ENCODE measurements around the gene MROH2B. TPM values are rescaled to one million over a fixed set of nuclear protein-coding genes. Genes with fewer than 3 reads are reported as not detected.

MROH2B gene
- 0.44 TPM for total RNA-seq (ENCODE audit: unreplicated experiment)
- long read RNA-seq: 0 reads

DNA sequence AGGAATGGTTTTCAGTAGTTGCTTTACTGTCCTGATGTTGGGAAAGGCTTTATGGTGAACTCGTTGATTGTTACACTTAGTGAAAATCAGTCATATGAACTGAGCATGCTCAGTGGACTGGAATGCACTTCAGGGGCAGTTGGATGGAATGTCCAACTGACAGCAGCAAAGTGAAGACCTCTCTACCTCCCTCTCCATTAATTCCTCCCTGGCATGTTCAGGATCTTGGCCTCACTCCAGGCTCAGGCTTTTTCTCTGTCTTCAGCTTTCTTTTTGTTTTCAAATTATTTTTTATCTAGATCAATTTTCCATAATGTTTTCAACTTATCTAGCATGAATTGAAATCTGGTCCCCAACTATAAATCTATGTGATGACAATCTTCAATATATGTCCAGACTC is at the start of gene MROH2B:
Gene MROH2B (minus strand): TSS at position 101 of the 400 bp plus-strand sequence. CDS start 490 bp downstream, outside the sequence.
- Mint-ChIP-seq H3K9me3 (ENCODE audit: unreplicated experiment) (no peaks in the 10 kb centered on the region), H3K27me3 (ENCODE audit: unreplicated experiment) (no peaks in the 10 kb centered on the region), H3K36me3 (ENCODE audit: low read depth, unreplicated experiment) (no peaks in the 10 kb centered on the region), H3K27ac (ENCODE audit: unreplicated experiment) (no peak within 1 kb of the TSS), H3K4me1 (ENCODE audit: unreplicated experiment) (no peaks in the 10 kb centered on the region), H3K4me3 (ENCODE audit: unreplicated experiment) (no peak within 1 kb of the TSS)
- TF ChIP-seq, protein P1, sequence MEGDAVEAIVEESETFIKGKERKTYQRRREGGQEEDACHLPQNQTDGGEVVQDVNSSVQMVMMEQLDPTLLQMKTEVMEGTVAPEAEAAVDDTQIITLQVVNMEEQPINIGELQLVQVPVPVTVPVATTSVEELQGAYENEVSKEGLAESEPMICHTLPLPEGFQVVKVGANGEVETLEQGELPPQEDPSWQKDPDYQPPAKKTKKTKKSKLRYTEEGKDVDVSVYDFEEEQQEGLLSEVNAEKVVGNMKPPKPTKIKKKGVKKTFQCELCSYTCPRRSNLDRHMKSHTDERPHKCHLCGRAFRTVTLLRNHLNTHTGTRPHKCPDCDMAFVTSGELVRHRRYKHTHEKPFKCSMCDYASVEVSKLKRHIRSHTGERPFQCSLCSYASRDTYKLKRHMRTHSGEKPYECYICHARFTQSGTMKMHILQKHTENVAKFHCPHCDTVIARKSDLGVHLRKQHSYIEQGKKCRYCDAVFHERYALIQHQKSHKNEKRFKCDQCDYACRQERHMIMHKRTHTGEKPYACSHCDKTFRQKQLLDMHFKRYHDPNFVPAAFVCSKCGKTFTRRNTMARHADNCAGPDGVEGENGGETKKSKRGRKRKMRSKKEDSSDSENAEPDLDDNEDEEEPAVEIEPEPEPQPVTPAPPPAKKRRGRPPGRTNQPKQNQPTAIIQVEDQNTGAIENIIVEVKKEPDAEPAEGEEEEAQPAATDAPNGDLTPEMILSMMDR (IDR thresholded peaks at IDR 0.05; ENCODE audit: unreplicated experiment): no peak
- DNase-seq (ENCODE audit: low spot score): no peak

DNA sequence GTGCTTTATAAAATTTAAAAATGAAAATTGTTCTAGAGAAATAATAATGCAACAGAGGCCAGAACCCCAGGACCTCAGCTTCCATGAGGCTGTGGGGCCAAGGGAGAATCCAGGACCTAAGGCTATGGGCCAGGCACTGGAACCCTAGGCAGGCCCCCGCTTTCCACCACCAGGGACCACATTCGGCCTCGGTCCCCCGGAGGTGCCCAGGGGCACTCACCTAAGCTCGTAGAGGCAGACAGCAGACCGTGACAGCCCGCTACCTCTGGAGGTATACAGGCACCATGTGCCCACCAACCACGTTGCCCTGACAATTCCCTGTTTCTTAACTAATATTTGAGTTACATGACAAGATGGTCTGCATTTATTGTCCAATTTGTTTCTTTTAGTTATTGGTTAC is 49.5 kb upstream of the MROH2B start:
- no peak overlapping the region for H3K27ac Mint-ChIP-seq (ENCODE audit: unreplicated experiment)
- H3K4me3 Mint-ChIP-seq (ENCODE audit: unreplicated experiment): no peak overlapping the region

DNA sequence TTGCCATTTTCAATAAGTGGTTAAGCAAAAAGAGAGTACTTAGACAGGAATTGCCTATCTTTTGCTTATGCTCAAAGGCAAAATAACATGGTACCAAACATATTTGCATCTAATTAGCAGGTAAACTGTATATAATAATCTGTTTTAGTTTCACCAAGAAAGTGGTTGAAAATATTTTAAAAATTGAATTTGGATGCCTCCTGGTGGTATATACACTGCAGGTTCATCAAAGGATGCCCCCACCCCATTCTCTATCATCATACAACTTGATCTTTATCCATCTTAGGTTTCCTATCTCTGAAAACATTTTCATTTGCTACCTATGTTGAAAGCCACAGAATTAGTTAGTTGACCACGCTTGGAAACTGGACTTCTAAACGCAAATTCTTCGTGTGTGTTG is 47.0 kb upstream of the MROH2B start:
- Mint-ChIP-seq H3K36me3 (ENCODE audit: low read depth, unreplicated experiment) (no peaks in the 10 kb centered on the region), H3K27me3 (ENCODE audit: unreplicated experiment) (no peaks in the 10 kb centered on the region), H3K4me1 (ENCODE audit: unreplicated experiment) (no peaks in the 10 kb centered on the region), H3K4me3 (ENCODE audit: unreplicated experiment) (no peak overlapping the region), H3K27ac (ENCODE audit: unreplicated experiment) (no peak overlapping the region), H3K9me3 (ENCODE audit: unreplicated experiment) (no peaks in the 10 kb centered on the region)
- no peak for DNase-seq (ENCODE audit: low spot score)
- TF ChIP-seq, protein P1 (IDR thresholded peaks at IDR 0.05; ENCODE audit: unreplicated experiment): no peak

More for the DNA sequence above, 49.5 kb upstream of the MROH2B start:
- H3K36me3 Mint-ChIP-seq (ENCODE audit: low read depth, unreplicated experiment): no peaks in the 10 kb centered on the region
- no peaks in the 10 kb centered on the region for H3K27me3 Mint-ChIP-seq (ENCODE audit: unreplicated experiment)
- DNase-seq (ENCODE audit: low spot score): no peak
- TF ChIP-seq, protein P1 (IDR thresholded peaks at IDR 0.05; ENCODE audit: unreplicated experiment): no peak
- no peaks in the 10 kb centered on the region for H3K4me1 Mint-ChIP-seq (ENCODE audit: unreplicated experiment)
- no peaks in the 10 kb centered on the region for H3K9me3 Mint-ChIP-seq (ENCODE audit: unreplicated experiment)

DNA sequence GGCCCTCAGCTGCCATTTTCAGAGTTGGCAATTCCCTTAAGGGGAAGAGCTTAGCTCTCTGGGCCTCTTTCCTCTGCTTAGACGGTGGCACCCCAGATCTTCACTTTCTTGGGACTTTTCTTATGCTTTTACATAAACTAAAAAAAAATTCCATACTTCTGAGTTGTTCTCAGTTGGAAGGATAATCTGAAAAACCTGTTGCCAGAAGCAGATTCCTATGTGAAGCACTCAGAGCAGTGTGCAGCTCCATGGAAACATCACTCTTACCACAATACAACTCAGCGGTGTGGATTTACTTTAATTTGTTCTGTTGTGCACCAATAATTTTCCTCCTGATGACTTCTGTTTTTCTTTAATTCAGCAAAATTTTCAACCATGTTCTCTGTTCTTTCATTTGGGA is 44.1 kb upstream of the MROH2B start:
- H3K4me3 Mint-ChIP-seq (ENCODE audit: unreplicated experiment): no peak overlapping the region

More for the DNA sequence above, 44.1 kb upstream of the MROH2B start:
- DNase-seq (ENCODE audit: low spot score): no peak
- H3K27me3 Mint-ChIP-seq (ENCODE audit: unreplicated experiment): peaks cover 2% of the 10 kb centered on the region
- H3K36me3 Mint-ChIP-seq (ENCODE audit: low read depth, unreplicated experiment): no peaks in the 10 kb centered on the region
- TF ChIP-seq, protein P1 (IDR thresholded peaks at IDR 0.05; ENCODE audit: unreplicated experiment): no peak
- H3K27ac Mint-ChIP-seq (ENCODE audit: unreplicated experiment): no peak overlapping the region
- H3K4me1 Mint-ChIP-seq (ENCODE audit: unreplicated experiment): no peaks in the 10 kb centered on the region
- H3K9me3 Mint-ChIP-seq (ENCODE audit: unreplicated experiment): no peaks in the 10 kb centered on the region

Measured in endothelial cell (in vitro differentiated cells).